22Rv1 (cell line): ENCODE results near the gene POU2AF2.
A peak's percentile ranks its signal among the peaks of the same experiment; 100 is the strongest.

Experiments used
- H3K27ac ChIP-seq: fragments of 450-650 bp; 2 replicates; pipeline ENCODE4 v1.5.1; 2017
- CTCF ChIP-seq: fragments of 450-650 bp; IDR thresholded peaks from 2 replicates; pipeline ENCODE4 v1.5.1; 2017; ENCODE audit warnings: mild to moderate bottlenecking
- ZFX ChIP-seq: fragments of 450-650 bp; IDR thresholded peaks from 2 replicates; pipeline ENCODE4 v1.6.1; 2017; ENCODE audit warnings: antibody characterized with exemption, borderline replicate concordance

POU2AF2 gene

GRCh38 chr11:111302298-111302697 lies 56.8 kb downstream of the POU2AF2 start:
- peak overlapping the region; percentile 86 for H3K27ac ChIP-seq
- no peak for TF ChIP-seq CTCF
- no peak for TF ChIP-seq ZFX

- TF ChIP-seq ZFX (no peak), CTCF (0 out of 2 replicates have a peak, but pooled peaks have one; percentile 12)
- H3K27ac ChIP-seq, result peak overlapping the region; percentile 86
Observed at GRCh38 chr11:111303461-111303860, 57.9 kb downstream of the POU2AF2 start.

GRCh38 chr11:111305162-111305802 lies 59.8 kb downstream of the POU2AF2 start:
- TF ChIP-seq ZFX (no peak), CTCF (no peak)
- H3K27ac ChIP-seq, result peak overlapping the region; percentile 86

- peak overlapping the region; percentile 86 for H3K27ac ChIP-seq
- TF ChIP-seq ZFX (no peak), CTCF (no peak; the same call in 1 of the 2 replicates)
Observed at GRCh38 chr11:111305876-111306275, 60.4 kb downstream of the POU2AF2 start.

- TF ChIP-seq CTCF (no peak), ZFX (no peak)
- H3K27ac ChIP-seq, result peak overlapping the region; percentile 86
Observed at GRCh38 chr11:111306321-111306720, 60.8 kb downstream of the POU2AF2 start.

GRCh38 chr11:111307472-111308108 lies 62.1 kb downstream of the POU2AF2 start:
- TF ChIP-seq CTCF, result peak; percentile 53
- TF ChIP-seq ZFX, result no peak
- peak overlapping the region; percentile 86 for H3K27ac ChIP-seq

GRCh38 chr11:111308140-111308539 lies 62.6 kb downstream of the POU2AF2 start:
- H3K27ac ChIP-seq, result peak overlapping the region; percentile 86
- TF ChIP-seq CTCF (no peak), ZFX (no peak)
